Endothelial cell of umbilical vein (primary cell): ENCODE data around the gene SPTLC1. TPM values are rescaled to one million over a fixed set of nuclear protein-coding genes. Genes with fewer than 3 reads are reported as not detected.

ENCODE experiments used
- BruUV-seq: library from RNA; stranded (reverse); fragments of 400-500 nt; replicated peaks from 2 replicates; lab custom pipeline; 2021; lab: Mats Ljungman, UMichigan
- CTCF ChIA-PET: fragments of 300-600, 350-600 bp; sonication (Branson Sonifier 250); formaldehyde crosslinking; loops from one replicate; lab custom pipeline; 2021; ENCODE audit warnings: antibody characterized with exemption, inconsistent platforms; lab: Charles Lee
- POLR2A ChIA-PET: fragments of 300-600, 350-600 bp; sonication (Branson Sonifier 250); formaldehyde crosslinking; loops from one replicate; lab custom pipeline; 2021; ENCODE audit warnings: antibody characterized with exemption, inconsistent platforms; lab: Charles Lee
- DNase-seq: peaks from one replicate; pipeline ENCODE4 v3.0.0-alpha.2; 2011; ENCODE audit warnings: low read depth, low spot score
- FAIRE-seq: peaks from 2 replicates; lab custom pipeline; 2011; peaks lifted over from hg19 to GRCh38; lab: Jason Lieb, UNC
- H2AFZ ChIP-seq: 2 replicates; pipeline ENCODE4 v1.6.0; 2012; ENCODE audit warnings: low read depth, low read length, control low read depth, inconsistent platforms
- H3K27ac ChIP-seq: 2 replicates; pipeline ENCODE4 v1.5.1; 2011; ENCODE audit warnings: low read depth, mild to moderate bottlenecking, control low read depth, low read length, moderate library complexity; ENCODE audit not compliant: insufficient read depth
- H3K27me3 ChIP-seq, 2 experiments: 2 replicates each; pipeline versions ENCODE4 v1.6.0 to v1.6.1; 2011; ENCODE audit warnings: low read length in 2 of 2, mixed read lengths in 1 of 2; ENCODE audit not compliant: control insufficient read depth in 2 of 2, insufficient read depth in 2 of 2
- H3K36me3 ChIP-seq, 2 experiments: 2 replicates in 1 of 2; 3 replicates in 1 of 2; pipeline ENCODE4 v1.5.1; 2011; ENCODE audit warnings: low read length in 2 of 2, mild to moderate bottlenecking in 1 of 2, moderate library complexity in 1 of 2; ENCODE audit not compliant: control insufficient read depth in 2 of 2, insufficient read depth in 2 of 2; ENCODE audit errors: extremely low read depth in 1 of 2
- H3K4me1 ChIP-seq: 3 replicates; pipeline ENCODE4 v1.5.1; 2011; ENCODE audit warnings: mild to moderate bottlenecking, low read length; ENCODE audit not compliant: control insufficient read depth, insufficient read depth; ENCODE audit errors: extremely low read depth
- H3K4me2 ChIP-seq: 2 replicates; pipeline ENCODE4 v1.6.1; 2011; ENCODE audit warnings: low read length, control low read depth, mixed read lengths; ENCODE audit not compliant: insufficient read depth
- H3K4me3 ChIP-seq, 3 experiments: fragments of 200-600 bp in 1 of 3; sonication (generic), shearing (Covaris generic) in 1 of 3; replicated peaks in 1 of 3; 2 replicates each; pipeline ENCODE4 v1.5.1; 2011 to 2016; ENCODE audit warnings: control low read depth in 3 of 3, low read length in 3 of 3, mild to moderate bottlenecking in 2 of 3, inconsistent platforms in 1 of 3, low read depth in 1 of 3, moderate library complexity in 1 of 3; ENCODE audit not compliant: insufficient read depth in 1 of 3
- H3K79me2 ChIP-seq: 2 replicates; pipeline ENCODE4 v1.6.0; 2012; ENCODE audit warnings: low read length, inconsistent platforms; ENCODE audit not compliant: control insufficient read depth, insufficient read depth
- H3K9ac ChIP-seq: replicated peaks from 2 replicates; pipeline ENCODE3; 2011; ENCODE audit warnings: low read length, control low read depth; ENCODE audit not compliant: insufficient read depth; ENCODE audit errors: extremely low read depth
- H3K9me1 ChIP-seq: replicated peaks from 3 replicates; pipeline ENCODE4 v1.6.0; 2011; ENCODE audit warnings: mild to moderate bottlenecking, low read length; ENCODE audit not compliant: control insufficient read depth, insufficient read depth; ENCODE audit errors: extremely low read depth
- H3K9me3 ChIP-seq: replicated peaks from 2 replicates; pipeline ENCODE4 v1.5.1; 2012; ENCODE audit warnings: low read length, inconsistent platforms; ENCODE audit not compliant: control insufficient read depth, insufficient read depth
- H4K20me1 ChIP-seq: replicated peaks from 2 replicates; pipeline ENCODE3; 2011; ENCODE audit warnings: mild to moderate bottlenecking, low read length; ENCODE audit not compliant: control insufficient read depth, insufficient read depth; ENCODE audit errors: extremely low read depth
- EZH2 ChIP-seq: IDR thresholded peaks from 2 replicates; pipeline ENCODE4 v1.6.1; 2012; ENCODE audit warnings: borderline replicate concordance, low read depth, mild to moderate bottlenecking, moderate library complexity, low read length, inconsistent platforms; ENCODE audit not compliant: severe bottlenecking
- FOS ChIP-seq: IDR thresholded peaks from 2 replicates; pipeline ENCODE4 v1.6.1; 2011; ENCODE audit warnings: mild to moderate bottlenecking, low read length, moderate library complexity, borderline replicate concordance; ENCODE audit not compliant: insufficient read depth
- GATA2 ChIP-seq: IDR thresholded peaks from 2 replicates; pipeline ENCODE4 v1.7.0; 2011; ENCODE audit warnings: low read depth, mild to moderate bottlenecking, moderate library complexity, mixed read lengths, low read length; ENCODE audit not compliant: insufficient read length, insufficient read depth
- JUN ChIP-seq: IDR thresholded peaks from 2 replicates; pipeline ENCODE4 v1.6.1; 2011; ENCODE audit warnings: borderline replicate concordance, low read depth; ENCODE audit not compliant: insufficient read length, insufficient read depth
- MYC ChIP-seq: IDR thresholded peaks from one replicate; pipeline ENCODE4 v1.6.1; 2011; ENCODE audit warnings: mild to moderate bottlenecking, low read depth, low read length
- POLR2A ChIP-seq: IDR thresholded peaks from 2 replicates; pipeline ENCODE4 v1.6.1; 2012; ENCODE audit warnings: low read depth, mild to moderate bottlenecking, control low read depth, low read length
- POLR2AphosphoS5 ChIP-seq: IDR thresholded peaks from 2 replicates; pipeline ENCODE4 v1.6.1; 2012; ENCODE audit warnings: low read depth, mild to moderate bottlenecking, control low read depth, low read length, moderate library complexity; ENCODE audit not compliant: insufficient read depth
- dilution Hi-C: fragments of 300-500 bp; cut with MboI; formaldehyde crosslinking; loops from one replicate; pipeline ENCODE4 v1.15.0; 2019; ENCODE audit warnings: low sequenced_read_pairs; ENCODE audit not compliant: extremely low pct_ligation_motif_present
- intact Hi-C: fragments of 100-400 bp; cut with micrococcal nuclease; formaldehyde crosslinking; loops from one replicate; pipeline ENCODE4 v1.10.0; 2022
- polyA plus RNA-seq, 4 experiments: library from polyadenylated mRNA; depleted of rRNA in 3 of 4; stranded (reverse) in 3 of 4; unstranded in 1 of 4; fragments of >200 nt; gene quantifications; 2 replicates each; pipeline versions ENCODE4 v1.2.1 to v1.2.3, GENCODE V29; 2011 to 2012; ENCODE audit warnings: missing spikeins in 1 of 4
- total RNA-seq: library from RNA; stranded (reverse); gene quantifications from 2 replicates; pipeline ENCODE4 v1.2.3, GENCODE V29; 2021
- TF ChIP-seq, protein P1 (sequence below), 2 donors: IDR thresholded peaks; 1 replicate in 1 of 2; 2 replicates in 1 of 2; pipeline ENCODE4 v1.5.1; 2011; ENCODE audit warnings: low read length in 2 of 2, mild to moderate bottlenecking in 2 of 2, moderate library complexity in 2 of 2, control low read depth in 1 of 2, inconsistent platforms in 1 of 2, low read depth in 1 of 2; ENCODE audit not compliant: insufficient read depth in 1 of 2; ENCODE audit errors: extremely low read depth in 1 of 2
- TF ChIP-seq, protein P2 (sequence below): IDR thresholded peaks from 2 replicates; pipeline ENCODE4 v1.6.1; 2011; ENCODE audit not compliant: insufficient read depth, insufficient read length

The SPTLC1 gene
- total and polyA plus RNA-seq, 2 donors (not counting 3 experiments of a cell fraction or from before 2014, with no cell fraction given) = 35.9 to 68.5 TPM

DNA sequence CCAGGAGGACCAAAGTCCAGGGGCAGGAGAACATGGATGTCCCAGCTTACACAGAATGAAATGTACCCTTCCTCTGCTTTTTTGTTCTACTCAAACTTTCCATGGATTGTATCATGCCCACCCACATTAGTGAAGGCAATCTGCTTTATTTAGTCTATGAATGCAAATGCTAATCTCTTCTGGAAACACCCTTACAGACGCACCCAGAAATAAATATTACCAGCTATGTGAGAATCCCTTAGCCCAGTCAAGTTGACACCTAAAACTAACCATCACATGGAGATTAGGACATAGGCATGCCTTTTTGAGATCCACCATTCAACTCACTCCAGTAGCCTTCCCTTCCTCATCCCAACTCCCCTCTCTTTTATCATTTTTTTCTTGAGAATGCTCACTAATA, 6.1 kb upstream of the SPTLC1 start:
- Histone ChIP-seq H3K79me2 (no peaks in the 10 kb centered on the region), H3K27me3 (peaks cover 11 to 31% of the 10 kb centered on the region in 2 experiments), H3K9me1 (no peaks in the 10 kb centered on the region), H3K4me1 (no peaks in the 10 kb centered on the region), H3K9me3 (no peaks in the 10 kb centered on the region), H2AFZ (no peak overlapping the region), H3K27ac (no peak overlapping the region), H4K20me1 (no peaks in the 10 kb centered on the region), H3K4me2 (no peak overlapping the region), H3K9ac (no peak overlapping the region), H3K4me3 (no peak overlapping the region), H3K36me3 (no peaks in the 10 kb centered on the region)
- POLR2A ChIA-PET = no interaction called here
- dilution Hi-C loops = no loop called here
- BruUV-seq = no TSS peak
- no peak for DNase-seq
- intact Hi-C loops = no loop called here
- TF ChIP-seq, protein P1, sequence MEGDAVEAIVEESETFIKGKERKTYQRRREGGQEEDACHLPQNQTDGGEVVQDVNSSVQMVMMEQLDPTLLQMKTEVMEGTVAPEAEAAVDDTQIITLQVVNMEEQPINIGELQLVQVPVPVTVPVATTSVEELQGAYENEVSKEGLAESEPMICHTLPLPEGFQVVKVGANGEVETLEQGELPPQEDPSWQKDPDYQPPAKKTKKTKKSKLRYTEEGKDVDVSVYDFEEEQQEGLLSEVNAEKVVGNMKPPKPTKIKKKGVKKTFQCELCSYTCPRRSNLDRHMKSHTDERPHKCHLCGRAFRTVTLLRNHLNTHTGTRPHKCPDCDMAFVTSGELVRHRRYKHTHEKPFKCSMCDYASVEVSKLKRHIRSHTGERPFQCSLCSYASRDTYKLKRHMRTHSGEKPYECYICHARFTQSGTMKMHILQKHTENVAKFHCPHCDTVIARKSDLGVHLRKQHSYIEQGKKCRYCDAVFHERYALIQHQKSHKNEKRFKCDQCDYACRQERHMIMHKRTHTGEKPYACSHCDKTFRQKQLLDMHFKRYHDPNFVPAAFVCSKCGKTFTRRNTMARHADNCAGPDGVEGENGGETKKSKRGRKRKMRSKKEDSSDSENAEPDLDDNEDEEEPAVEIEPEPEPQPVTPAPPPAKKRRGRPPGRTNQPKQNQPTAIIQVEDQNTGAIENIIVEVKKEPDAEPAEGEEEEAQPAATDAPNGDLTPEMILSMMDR (IDR thresholded peaks at IDR 0.05; ENCODE audit: extremely low read depth in 1 of 2, insufficient read depth in 1 of 2, low read depth in 1 of 2, low read length in 2 of 2) = no peak
- TF ChIP-seq JUN (no peak), MYC (no peak), POLR2AphosphoS5 (no peak), POLR2A (no peak), EZH2 (no peak), GATA2 (no peak), FOS (no peak)
- TF ChIP-seq, protein P2, sequence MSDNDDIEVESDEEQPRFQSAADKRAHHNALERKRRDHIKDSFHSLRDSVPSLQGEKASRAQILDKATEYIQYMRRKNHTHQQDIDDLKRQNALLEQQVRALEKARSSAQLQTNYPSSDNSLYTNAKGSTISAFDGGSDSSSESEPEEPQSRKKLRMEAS = no peak
- FAIRE-seq = no peak
- CTCF ChIA-PET = interaction anchor here (0.6 kb wide), 1 partner anchor 30 kb away, joined by 3 read pairs; no protein-coding TSS in a partner anchor
